ENCODE measurements around the gene BRD2.

The BRD2 gene

DNA sequence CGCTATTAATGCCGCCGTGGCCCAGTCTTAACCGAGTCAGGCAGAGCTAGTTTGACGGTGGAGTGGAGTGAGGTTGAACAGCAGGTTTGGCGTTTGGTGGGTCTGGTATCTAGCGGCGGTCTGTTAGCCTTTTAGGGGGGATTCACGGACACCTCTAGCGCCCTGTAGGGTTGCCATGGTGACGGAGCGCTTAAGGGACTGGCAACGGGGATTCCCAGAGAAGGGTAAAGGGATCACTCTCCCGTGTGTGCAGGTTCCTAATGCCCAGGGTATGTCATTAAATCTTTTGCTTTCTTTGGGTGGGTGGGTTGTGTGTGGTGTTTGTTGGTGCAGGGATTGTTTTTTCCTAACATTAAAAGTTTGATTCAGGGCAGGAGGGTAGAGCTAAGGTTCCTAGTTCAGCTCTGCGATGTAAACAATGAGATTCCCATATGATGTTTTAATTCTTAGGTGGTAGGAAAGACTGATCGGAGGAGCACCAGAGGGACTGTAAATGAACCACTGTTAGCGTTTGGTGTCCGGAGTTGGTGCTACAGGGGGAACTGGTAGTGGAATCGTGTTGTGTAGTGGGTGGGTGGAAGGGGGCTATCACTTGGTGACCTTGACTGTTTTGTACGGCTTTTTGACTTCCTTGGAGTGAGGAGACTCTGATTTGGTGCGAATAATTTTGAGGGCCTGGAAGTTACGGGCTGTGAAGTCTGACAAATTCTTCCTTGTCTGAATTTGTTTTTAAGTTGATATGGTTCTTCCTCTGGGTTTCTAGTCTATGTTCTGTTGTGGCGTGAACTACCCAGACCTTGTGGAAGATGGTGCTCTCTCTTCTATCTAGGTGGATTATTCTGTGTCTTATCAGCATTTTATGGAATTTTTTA, 5.0 kb downstream of the BRD2 start:
- Histone ChIP-seq H3F3A (ENCODE audit: insufficient read depth, low read length) (peaks cover 87% of the 10 kb centered on the region), H3K9me2 (replicated peaks; ENCODE audit: insufficient read depth, low read length) (no peaks in the 10 kb centered on the region), H3K4me1 (ENCODE audit: low read length) (peaks cover 18% of the 10 kb centered on the region), H3K27ac (ENCODE audit: low read length) (peak overlapping the region; percentile 100; the same call in 1 of the 2 replicates), H3K27me3 (replicated peaks; ENCODE audit: insufficient read depth, low read length) (no peaks in the 10 kb centered on the region), H3K9ac (ENCODE audit: low read length) (peak overlapping the region; percentile 92), H3K4me2 (ENCODE audit: low read depth, low read length) (peak overlapping the region; percentile 87), H3K4me3 (ENCODE audit: low read length) (peak overlapping the region; percentile 91), H4K20me1 (ENCODE audit: insufficient read depth, low read length) (peaks cover 63% of the 10 kb centered on the region), H3K36me3 (replicated peaks; ENCODE audit: insufficient read depth, low read length) (peaks cover 51% of the 10 kb centered on the region), H3K79me2 (ENCODE audit: low read length) (peaks cover 87% of the 10 kb centered on the region), H3K9me3 (replicated peaks; ENCODE audit: insufficient read depth, low read length) (no peaks in the 10 kb centered on the region), H2AFZ (ENCODE audit: low read length) (no peak overlapping the region)
- peak; percentile 49 for DNase-seq
- TF ChIP-seq CTCF (IDR thresholded peaks at IDR 0.05; ENCODE audit: low read length): no peak
- no peak for TF ChIP-seq EZH2 (optimal IDR thresholded peaks at IDR 0.05; ENCODE audit: low read depth, low read length)
- TF ChIP-seq EZH2phosphoT487 (IDR thresholded peaks at IDR 0.05; ENCODE audit: low read length): no peak

- H3K4me3 ChIP-seq (ENCODE audit: low read length): peak overlapping the region; percentile 91
- H3F3A ChIP-seq (ENCODE audit: insufficient read depth, low read length): peaks cover 93% of the 10 kb centered on the region
- peak overlapping the region; percentile 92 for H3K9ac ChIP-seq (ENCODE audit: low read length)
- TF ChIP-seq EZH2 (optimal IDR thresholded peaks at IDR 0.05; ENCODE audit: low read depth, low read length) (no peak), CTCF (IDR thresholded peaks at IDR 0.05; ENCODE audit: low read length) (no peak), EZH2phosphoT487 (IDR thresholded peaks at IDR 0.05; ENCODE audit: low read length) (no peak)
- no peak overlapping the region for H2AFZ ChIP-seq (ENCODE audit: low read length)
- peak; percentile 55 for DNase-seq
- H3K79me2 ChIP-seq (ENCODE audit: low read length): peaks cover 90% of the 10 kb centered on the region
- no peaks in the 10 kb centered on the region for H3K9me3 ChIP-seq (replicated peaks; ENCODE audit: insufficient read depth, low read length)
- H3K36me3 ChIP-seq (replicated peaks; ENCODE audit: insufficient read depth, low read length): peaks cover 55% of the 10 kb centered on the region
- H3K9me2 ChIP-seq (replicated peaks; ENCODE audit: insufficient read depth, low read length): no peaks in the 10 kb centered on the region
- peak overlapping the region; percentile 87 for H3K4me2 ChIP-seq (ENCODE audit: low read depth, low read length)
- peaks cover 66% of the 10 kb centered on the region for H4K20me1 ChIP-seq (ENCODE audit: insufficient read depth, low read length)
- H3K27ac ChIP-seq (ENCODE audit: low read length): peak overlapping the region; percentile 100; the same call in 1 of the 2 replicates
- H3K27me3 ChIP-seq (replicated peaks; ENCODE audit: insufficient read depth, low read length): no peaks in the 10 kb centered on the region
- peaks cover 18% of the 10 kb centered on the region for H3K4me1 ChIP-seq (ENCODE audit: low read length)
These were observed 5.6 kb downstream of the BRD2 start for GRCh38 chr6:32974016-32974333.

DNA sequence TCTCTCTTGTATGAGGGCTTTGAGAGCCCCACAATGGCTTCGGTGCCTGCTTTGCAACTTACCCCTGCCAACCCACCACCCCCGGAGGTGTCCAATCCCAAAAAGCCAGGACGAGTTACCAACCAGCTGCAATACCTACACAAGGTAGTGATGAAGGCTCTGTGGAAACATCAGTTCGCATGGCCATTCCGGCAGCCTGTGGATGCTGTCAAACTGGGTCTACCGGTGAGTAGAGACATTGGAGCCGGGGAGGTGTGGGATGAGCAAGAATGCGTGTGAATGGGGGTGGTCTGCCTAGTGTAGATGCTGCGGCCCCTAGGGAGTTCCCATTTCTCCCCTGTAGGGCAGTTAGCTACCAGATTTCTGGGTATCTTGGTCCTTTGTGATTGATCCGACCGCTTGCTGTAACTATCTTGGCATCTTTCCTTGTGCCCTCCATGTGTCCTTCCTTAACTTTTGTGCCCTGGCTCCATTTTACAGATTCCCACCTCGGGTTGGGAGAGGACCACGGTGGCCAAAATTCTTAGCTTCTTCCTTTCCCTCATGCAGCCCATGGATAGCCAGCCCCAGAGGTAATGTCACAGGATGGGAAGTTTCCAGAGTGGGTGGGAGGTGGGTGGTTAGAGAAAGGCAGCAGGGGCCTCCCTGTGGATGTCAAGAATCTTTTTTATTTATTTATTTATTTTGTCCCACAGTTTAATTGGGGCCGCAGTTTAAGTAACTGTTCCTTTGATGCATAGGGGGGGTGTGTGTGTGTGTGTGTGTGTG, 6.3 kb downstream of the BRD2 start:
- H3K36me3 ChIP-seq (replicated peaks; ENCODE audit: insufficient read depth, low read length): peaks cover 62% of the 10 kb centered on the region
- H2AFZ ChIP-seq (ENCODE audit: low read length): no peak overlapping the region
- H3K9me2 ChIP-seq (replicated peaks; ENCODE audit: insufficient read depth, low read length): no peaks in the 10 kb centered on the region
- no peak overlapping the region for H3K27ac ChIP-seq (ENCODE audit: low read length)
- H3K9me3 ChIP-seq (replicated peaks; ENCODE audit: insufficient read depth, low read length): no peaks in the 10 kb centered on the region
- no peaks in the 10 kb centered on the region for H3K27me3 ChIP-seq (replicated peaks; ENCODE audit: insufficient read depth, low read length)
- peak overlapping the region; percentile 92; the same call in 1 of the 2 replicates for H3K9ac ChIP-seq (ENCODE audit: low read length)
- DNase-seq: no peak
- H3K4me2 ChIP-seq (ENCODE audit: low read depth, low read length): peak overlapping the region; percentile 87
- TF ChIP-seq CTCF (IDR thresholded peaks at IDR 0.05; ENCODE audit: low read length): no peak
- TF ChIP-seq EZH2 (optimal IDR thresholded peaks at IDR 0.05; ENCODE audit: low read depth, low read length): no peak
- TF ChIP-seq EZH2phosphoT487 (IDR thresholded peaks at IDR 0.05; ENCODE audit: low read length): no peak
- peak overlapping the region; percentile 91 for H3K4me3 ChIP-seq (ENCODE audit: low read length)
- peaks cover 72% of the 10 kb centered on the region for H4K20me1 ChIP-seq (ENCODE audit: insufficient read depth, low read length)
- peaks cover 18% of the 10 kb centered on the region for H3K4me1 ChIP-seq (ENCODE audit: low read length)
- peaks cover 88% of the 10 kb centered on the region for H3K79me2 ChIP-seq (ENCODE audit: low read length)
- peaks cover 93% of the 10 kb centered on the region for H3F3A ChIP-seq (ENCODE audit: insufficient read depth, low read length)
